Liver (tissue), 9 donors: ENCODE data around the gene ADGRG3. TPM values are rescaled to one million over a fixed set of nuclear protein-coding genes. Genes with fewer than 3 reads are reported as not detected.

ENCODE experiments used
- DNase-seq: peaks from one replicate; pipeline ENCODE4 v3.0.0-alpha.2; 2017; ENCODE audit warnings: low spot score
- H3K27ac ChIP-seq, 2 donors: one replicate each; pipeline ENCODE4 v1.7.0; 2013; ENCODE audit warnings: inconsistent platforms in 2 of 2, low read length in 2 of 2, control low read depth in 1 of 2, low read depth in 1 of 2, mild to moderate bottlenecking in 1 of 2
- H3K27me3 ChIP-seq, 4 donors: one replicate each; pipeline versions ENCODE4 v1.6.1 to v1.7.0; 2013; ENCODE audit warnings: low read length in 3 of 4, inconsistent platforms in 1 of 4, mild to moderate bottlenecking in 1 of 4, moderate library complexity in 1 of 4; ENCODE audit not compliant: control insufficient read depth in 4 of 4, insufficient read depth in 4 of 4
- H3K36me3 ChIP-seq, 4 donors: one replicate each; pipeline versions ENCODE4 v1.6.1 to v1.7.0; 2013; ENCODE audit warnings: low read length in 3 of 4, mild to moderate bottlenecking in 3 of 4, low read depth in 1 of 4, moderate library complexity in 1 of 4; ENCODE audit not compliant: control insufficient read depth in 4 of 4, insufficient read depth in 3 of 4
- H3K4me1 ChIP-seq, 4 donors: one replicate each; pipeline versions ENCODE4 v1.6.1 to v1.7.0; 2013; ENCODE audit warnings: low read length in 3 of 4, mild to moderate bottlenecking in 3 of 4, moderate library complexity in 1 of 4; ENCODE audit not compliant: control insufficient read depth in 4 of 4, insufficient read depth in 4 of 4
- H3K4me3 ChIP-seq, 3 donors: one replicate each; pipeline versions ENCODE4 v1.6.1 to v1.7.0; 2013; ENCODE audit warnings: low read length in 3 of 3, control low read depth in 1 of 3, low read depth in 1 of 3, mild to moderate bottlenecking in 1 of 3
- H3K9ac ChIP-seq, 2 donors: one replicate each; pipeline ENCODE4 v1.7.0; 2013; ENCODE audit warnings: low read length in 2 of 2, mild to moderate bottlenecking in 2 of 2, moderate library complexity in 2 of 2, control low read depth in 1 of 2, low read depth in 1 of 2
- H3K9me3 ChIP-seq, 4 donors: one replicate each; pipeline versions ENCODE4 v1.6.1 to v1.7.0; 2013; ENCODE audit warnings: low read length in 3 of 4; ENCODE audit not compliant: control insufficient read depth in 4 of 4
- ATF3 ChIP-seq: IDR thresholded peaks from 2 replicates; pipeline ENCODE4 v1.6.1; 2016; ENCODE audit warnings: antibody characterized with exemption
- CTCF ChIP-seq: fragments of 150-350 bp; IDR thresholded peaks from 2 replicates; pipeline ENCODE4 v1.5.1; 2017; ENCODE audit warnings: improper control_type of control experiment, low read depth, low read length; ENCODE audit not compliant: missing input control
- EGR1 ChIP-seq, 2 donors: IDR thresholded peaks; 2 replicates each; pipeline ENCODE4 v1.6.1; 2016 to 2018; ENCODE audit warnings: antibody characterized with exemption in 2 of 2, low read depth in 2 of 2
- FOXA1 ChIP-seq: IDR thresholded peaks from 2 replicates; pipeline ENCODE4 v1.6.1; 2016; ENCODE audit warnings: antibody characterized with exemption
- FOXA2 ChIP-seq: IDR thresholded peaks from 2 replicates; pipeline ENCODE4 v1.6.1; 2016; ENCODE audit warnings: antibody characterized with exemption
- GABPA ChIP-seq, 2 donors: IDR thresholded peaks in 1 of 2; conservative IDR thresholded peaks in 1 of 2; 2 replicates each; pipeline ENCODE4 v1.6.1; 2016; ENCODE audit warnings: antibody characterized with exemption in 2 of 2, mild to moderate bottlenecking in 1 of 2, moderate library complexity in 1 of 2
- HNF4A ChIP-seq, 2 donors: conservative IDR thresholded peaks; 2 replicates each; pipeline ENCODE4 v1.6.1; 2016; ENCODE audit warnings: antibody characterized with exemption in 2 of 2, mild to moderate bottlenecking in 2 of 2
- HNF4G ChIP-seq: IDR thresholded peaks from 2 replicates; pipeline ENCODE4 v1.6.1; 2016; ENCODE audit warnings: antibody characterized with exemption
- JUND ChIP-seq, 2 donors: IDR thresholded peaks; 2 replicates each; pipeline ENCODE4 v1.6.1; 2016; ENCODE audit warnings: antibody characterized with exemption in 2 of 2
- MAX ChIP-seq: IDR thresholded peaks from 2 replicates; pipeline ENCODE4 v1.6.1; 2016; ENCODE audit warnings: antibody characterized with exemption
- NR2F2 ChIP-seq: IDR thresholded peaks from 2 replicates; pipeline ENCODE4 v1.6.1; 2016; ENCODE audit warnings: antibody characterized with exemption
- RAD21 ChIP-seq, 2 donors: IDR thresholded peaks; 2 replicates each; pipeline ENCODE4 v1.6.1; 2016; ENCODE audit warnings: antibody characterized with exemption in 2 of 2, mild to moderate bottlenecking in 2 of 2
- REST ChIP-seq: IDR thresholded peaks from 2 replicates; pipeline ENCODE4 v1.6.1; 2016; ENCODE audit warnings: antibody characterized with exemption, mild to moderate bottlenecking
- RXRA ChIP-seq, 2 donors: IDR thresholded peaks; 2 replicates each; pipeline ENCODE4 v1.6.1; 2017 to 2018; ENCODE audit warnings: antibody characterized with exemption in 2 of 2, mild to moderate bottlenecking in 1 of 2
- SP1 ChIP-seq: IDR thresholded peaks from 2 replicates; pipeline ENCODE4 v1.6.1; 2018; ENCODE audit warnings: antibody characterized with exemption, mild to moderate bottlenecking
- TAF1 ChIP-seq: conservative IDR thresholded peaks from 2 replicates; pipeline ENCODE4 v1.6.1; 2016; ENCODE audit warnings: antibody characterized with exemption, mild to moderate bottlenecking
- YY1 ChIP-seq: IDR thresholded peaks from 2 replicates; pipeline ENCODE4 v1.6.1; 2016; ENCODE audit warnings: antibody characterized with exemption, mild to moderate bottlenecking
- ZBTB33 ChIP-seq: IDR thresholded peaks from 2 replicates; pipeline ENCODE4 v1.6.1; 2016; ENCODE audit warnings: antibody characterized with exemption
- WGBS: extraction: QIAGEN DNeasy Blood & Tissue Kit; methylation state at CpG from one replicate; pipeline ENCODE4 v1.1.7; 2013; 5-methylcytosine and 5-hydroxymethylcytosine counted together
- polyA plus RNA-seq, 2 donors: library from polyadenylated mRNA; stranded (reverse) in 1 of 2; unstranded in 1 of 2; fragments of 200-250 nt in 1 of 2; fragments of >200 nt in 1 of 2; fragmentation: Nextera tagmentation in 1 of 2; extraction: Ambion mirVana in 1 of 2; gene quantifications; one replicate each; pipeline versions ENCODE4 v1.2.1 to v1.2.3, GENCODE V29; 2013 to 2015
- total RNA-seq, 2 donors: library from RNA; depleted of rRNA; stranded (reverse); fragments of >200 nt; gene quantifications; one replicate each; pipeline ENCODE4 v1.2.3, GENCODE V29; 2014
- donor health status: healthy.
- donor health status: healthy.
- donor health status: healthy.
- donor health status: healthy.
- donor health status: healthy.

ADGRG3 gene
- total and polyA plus RNA-seq, 4 donors = 0.52 to 3.2 (median 1.0) TPM

GRCh38 chr16:57683636-57684545, 15.8 kb downstream of the ADGRG3 start (continued):
- TF ChIP-seq REST (no peak), FOXA2 (no peak), RAD21 (IDR thresholded peaks at IDR 0.05) (no peak), EGR1 (IDR thresholded peaks at IDR 0.05; ENCODE audit: low read depth in 2 of 2) (no peak), FOXA1 (no peak)

- 97% methylated on average over 8 of the region's 8 CpGs for WGBS
- TF ChIP-seq HNF4A (conservative IDR thresholded peaks at IDR 0.05) (no peak), MAX (no peak), NR2F2 (no peak), RXRA (IDR thresholded peaks at IDR 0.05) (no peak), SP1 (no peak), CTCF (no peak), HNF4G (no peak), ATF3 (no peak), ZBTB33 (no peak), EGR1 (IDR thresholded peaks at IDR 0.05; ENCODE audit: low read depth in 2 of 2) (no peak), YY1 (no peak), JUND (IDR thresholded peaks at IDR 0.05) (no peak), RAD21 (IDR thresholded peaks at IDR 0.05) (no peak), GABPA (IDR thresholded peaks at IDR 0.05 in 1 of 2, conservative IDR thresholded peaks at IDR 0.05 in 1 of 2) (no peak), REST (no peak), TAF1 (no peak), FOXA2 (no peak), FOXA1 (no peak)
- Histone ChIP-seq H3K4me3 (no peak overlapping the region), H3K27ac (no peak overlapping the region), H3K27me3 (no peaks in the 10 kb centered on the region), H3K36me3 (no peaks in the 10 kb centered on the region), H3K4me1 (peaks cover 0 to 15% (median 11%) of the 10 kb centered on the region in 4 donors), H3K9me3 (no peaks in the 10 kb centered on the region), H3K9ac (no peak overlapping the region)
- no peak for DNase-seq
Measured at GRCh38 chr16:57684626-57685358, 16.7 kb downstream of the ADGRG3 start.
